Activated naive CD4-positive, alpha-beta T cell treated with anti-CD3 and anti-CD28 coated beads, Interleukin-2, amount 50 U/mL, for 16 hours (primary cell): Measurements from ENCODE around the gene CCDC51.
A peak's percentile ranks its signal among the peaks of the same experiment; 100 is the strongest.
"Not testable (repeated sequence)": the region's sequence is repeated elsewhere in the genome, so short reads cannot be mapped to it uniquely, and the experiment has no call there.

ENCODE experiments used
- DNase-seq: peaks from one replicate; pipeline ENCODE4 v3.0.0-alpha.2; 2020

Gene CCDC51

GRCh38 chr3:48439820-48440589 lies at the start of gene CCDC51, which contains the start of gene TMA7:
CCDC51 (minus strand) TSS chr3:48440119; CDS start chr3:48435128, 4,991 bp downstream.
TMA7 (plus strand) TSS chr3:48440257; CDS start chr3:48440297, 40 bp downstream.
- peak; percentile 99 for DNase-seq

DNA sequence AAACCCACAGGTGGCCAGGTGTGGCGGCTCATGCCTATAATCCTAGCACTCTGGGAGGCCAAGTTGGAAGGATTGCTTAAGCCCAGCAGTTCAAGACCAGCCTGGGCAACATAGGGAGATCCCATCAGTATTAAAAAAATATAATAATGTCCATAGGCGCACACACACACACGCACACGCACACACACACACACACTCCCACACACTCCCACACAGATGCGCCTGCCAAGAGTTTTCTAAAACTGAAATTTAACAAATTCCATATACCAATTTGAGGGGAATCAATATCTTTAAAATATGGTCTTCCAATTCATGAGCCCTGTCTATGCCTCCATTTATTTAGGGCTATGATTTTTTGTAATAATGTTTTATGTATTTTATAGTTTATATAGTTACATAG lies 47.0 kb upstream of the CCDC51 start:
- DNase-seq: no peak

DNA sequence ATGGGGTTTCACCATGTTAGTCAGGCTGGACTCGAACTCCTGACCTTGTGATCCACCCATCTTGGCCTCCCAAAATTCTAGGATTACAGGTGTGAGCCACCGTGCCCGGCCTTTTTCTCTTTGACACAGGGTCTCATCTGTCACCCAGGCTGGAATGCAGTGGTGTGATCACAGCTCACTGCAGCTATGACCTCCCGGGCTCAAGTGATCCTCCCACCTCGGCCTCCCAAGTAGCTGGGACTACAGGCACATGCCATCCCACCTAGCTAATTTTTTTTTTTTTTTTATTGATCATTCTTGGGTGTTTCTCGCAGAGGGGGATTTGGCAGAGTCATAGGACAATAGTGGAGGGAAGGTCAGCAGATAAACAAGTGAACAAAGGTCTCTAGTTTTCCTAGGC lies 42.9 kb upstream of the CCDC51 start:
- not testable (repeated sequence) for DNase-seq

DNA sequence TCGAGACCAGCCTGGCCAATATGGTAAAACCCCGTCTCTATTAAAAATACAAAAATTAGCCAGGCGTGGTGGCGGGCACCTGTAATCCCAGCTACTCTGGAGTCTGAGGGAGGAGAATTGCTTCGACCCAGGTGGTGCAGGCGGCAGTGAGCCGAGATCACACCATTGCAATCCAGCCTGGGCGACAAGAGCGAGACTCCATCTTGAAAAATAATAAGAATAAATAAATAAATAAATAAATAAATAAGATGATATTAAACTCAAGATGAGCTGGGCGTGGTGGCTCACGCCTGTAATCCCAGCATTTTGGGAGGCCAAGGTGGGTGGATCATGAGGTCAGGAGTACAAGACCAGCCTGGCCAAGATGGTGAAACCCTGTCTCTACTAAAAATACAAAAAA lies 41.0 kb upstream of the CCDC51 start:
- not testable (repeated sequence) for DNase-seq

DNA sequence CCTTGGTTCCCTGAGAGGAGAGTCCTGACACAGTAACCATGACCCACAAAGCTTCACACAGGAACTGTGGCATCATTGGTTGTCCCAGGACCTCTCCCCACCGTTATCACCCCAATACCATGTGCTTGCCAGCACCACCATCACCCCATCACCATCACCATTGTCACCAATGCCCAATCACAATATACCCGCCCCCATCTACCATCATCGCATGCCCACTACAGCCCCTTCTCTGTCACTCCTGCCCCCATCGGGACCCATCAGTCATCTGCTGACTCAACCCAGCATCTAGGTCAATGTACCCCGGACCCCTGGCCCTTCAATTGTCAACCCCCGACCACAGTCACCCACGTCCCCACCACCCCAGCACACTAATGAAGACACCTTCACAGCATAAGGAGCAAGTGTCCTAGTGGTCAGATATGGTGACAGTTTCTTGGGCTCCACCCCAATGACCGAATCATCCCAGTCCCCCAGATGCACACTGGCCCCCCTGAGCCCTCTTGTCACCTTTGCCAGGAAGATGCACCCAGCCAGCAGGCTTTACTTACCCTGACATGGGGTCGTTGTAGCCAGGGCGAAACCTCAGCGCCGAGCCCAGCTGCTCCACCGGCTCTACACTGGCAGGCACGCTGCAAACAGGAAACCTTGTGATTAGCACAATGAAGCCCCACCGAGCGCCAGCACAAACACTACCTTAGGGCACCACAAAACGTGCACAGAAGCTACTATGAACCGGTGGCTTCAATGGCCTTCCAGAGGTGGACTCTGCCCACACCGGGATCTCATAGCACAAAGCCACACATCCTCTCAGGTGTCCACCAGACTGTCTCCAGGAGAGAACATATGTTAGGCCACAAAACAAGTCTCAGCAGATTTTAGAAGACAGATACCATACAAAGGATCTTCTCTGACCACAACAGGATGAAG lies 39.0 kb upstream of the CCDC51 start:
- DNase-seq: peak; percentile 45

GRCh38 chr3:48477959-48478520 lies 38.1 kb upstream of the CCDC51 start:
- no peak for DNase-seq

- no peak for DNase-seq
Measured at GRCh38 chr3:48476426-48477053, 36.6 kb upstream of the CCDC51 start.

- no peak for DNase-seq
Measured at GRCh38 chr3:48475188-48475587, 35.3 kb upstream of the CCDC51 start.

DNA sequence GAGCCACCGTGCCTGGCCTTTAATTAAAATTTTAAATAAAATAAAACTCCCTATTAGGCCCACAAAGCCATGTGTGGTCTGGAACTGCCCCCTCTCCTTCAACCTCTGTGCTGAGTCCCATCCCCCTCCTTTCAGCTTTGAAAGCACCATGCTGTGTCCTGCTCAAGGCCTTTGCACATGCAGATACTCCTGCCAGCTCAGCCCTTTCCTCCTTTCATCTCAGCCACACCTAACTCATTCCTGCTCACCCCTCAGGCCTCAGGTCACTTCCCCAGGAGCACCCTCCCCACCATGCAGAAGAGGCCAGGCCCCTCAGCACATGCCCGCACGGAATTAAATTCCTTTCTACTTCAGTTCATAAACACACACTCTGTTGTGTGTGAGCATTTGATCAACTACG lies 34.7 kb upstream of the CCDC51 start:
- no peak for DNase-seq

DNA sequence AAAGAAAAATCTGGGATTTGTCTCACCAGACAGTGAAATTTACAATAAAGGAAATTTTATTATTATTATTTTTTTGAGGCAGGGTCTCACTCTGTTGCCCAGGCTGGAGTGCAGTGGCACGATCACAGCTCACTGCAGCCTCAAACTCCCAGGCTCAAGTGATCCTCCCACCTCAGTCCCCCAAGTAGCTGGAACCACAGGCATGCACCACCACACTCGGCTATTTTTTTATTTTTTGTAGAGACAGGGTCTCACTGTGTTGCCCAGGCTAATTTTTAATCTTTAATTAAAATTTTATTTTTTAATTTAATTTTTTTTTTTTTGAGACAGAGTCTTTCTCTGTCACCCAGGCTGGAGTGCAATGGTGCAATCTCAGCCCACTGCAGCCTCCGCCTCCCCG lies 34.1 kb upstream of the CCDC51 start:
- DNase-seq: not testable (repeated sequence)

- no peak for DNase-seq
Measured at GRCh38 chr3:48473617-48473952, 33.7 kb upstream of the CCDC51 start.

- DNase-seq: peak; percentile 94
Measured at GRCh38 chr3:48472923-48473616, 33.2 kb upstream of the CCDC51 start.

GRCh38 chr3:48472673-48472922 lies 32.7 kb upstream of the CCDC51 start:
- no peak for DNase-seq

- DNase-seq: no peak
Measured at GRCh38 chr3:48470286-48470685, 30.4 kb upstream of the CCDC51 start.

DNA sequence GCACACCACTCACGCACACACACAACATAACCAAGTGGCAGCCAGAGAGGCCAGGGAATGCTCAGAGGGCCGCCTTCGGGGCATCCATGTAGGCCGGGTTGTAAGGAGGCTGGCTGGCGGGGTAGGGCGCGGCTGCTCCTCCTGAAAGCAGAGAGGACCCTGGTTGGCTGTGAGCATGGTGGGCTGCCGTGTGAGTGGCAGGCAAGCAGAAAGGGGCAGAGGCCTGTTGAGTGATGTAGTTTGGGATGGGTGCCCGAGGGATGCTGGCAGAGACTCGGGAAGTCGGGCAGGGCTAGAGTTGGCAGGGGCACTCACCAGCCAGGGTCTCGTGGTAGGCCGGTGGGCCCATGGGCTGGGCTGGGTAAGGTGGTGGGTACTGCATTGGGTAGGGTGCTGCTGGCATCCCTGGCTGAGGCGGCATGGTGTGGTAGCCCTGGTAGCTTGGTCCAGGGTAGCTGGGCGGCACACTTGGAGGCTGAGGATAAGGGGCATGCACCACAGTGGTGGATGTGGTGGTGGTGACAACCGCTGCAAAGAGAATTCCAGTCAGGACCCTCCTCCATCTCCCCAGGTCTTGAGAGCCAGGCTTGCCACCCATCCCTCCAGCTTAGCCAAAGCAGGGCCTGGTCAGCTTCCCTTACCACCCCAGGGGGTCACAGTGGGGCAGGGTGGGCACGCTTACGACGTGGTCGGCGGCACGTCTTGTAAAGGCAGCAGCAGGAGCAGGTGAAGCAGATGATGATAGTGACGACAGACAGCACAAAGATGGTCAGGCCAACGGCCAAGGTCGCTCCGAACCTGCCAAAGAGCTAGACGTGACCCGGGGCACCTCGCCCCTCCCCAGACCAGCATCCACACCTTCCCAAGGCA lies 29.4 kb upstream of the CCDC51 start:
- DNase-seq: no peak

- no peak for DNase-seq
Measured at GRCh38 chr3:48468329-48468731, 28.4 kb upstream of the CCDC51 start.

GRCh38 chr3:48467473-48468267 lies 27.8 kb upstream of the CCDC51 start:
- no peak for DNase-seq

- DNase-seq: no peak
Measured at GRCh38 chr3:48467110-48467454, 27.2 kb upstream of the CCDC51 start.

DNA sequence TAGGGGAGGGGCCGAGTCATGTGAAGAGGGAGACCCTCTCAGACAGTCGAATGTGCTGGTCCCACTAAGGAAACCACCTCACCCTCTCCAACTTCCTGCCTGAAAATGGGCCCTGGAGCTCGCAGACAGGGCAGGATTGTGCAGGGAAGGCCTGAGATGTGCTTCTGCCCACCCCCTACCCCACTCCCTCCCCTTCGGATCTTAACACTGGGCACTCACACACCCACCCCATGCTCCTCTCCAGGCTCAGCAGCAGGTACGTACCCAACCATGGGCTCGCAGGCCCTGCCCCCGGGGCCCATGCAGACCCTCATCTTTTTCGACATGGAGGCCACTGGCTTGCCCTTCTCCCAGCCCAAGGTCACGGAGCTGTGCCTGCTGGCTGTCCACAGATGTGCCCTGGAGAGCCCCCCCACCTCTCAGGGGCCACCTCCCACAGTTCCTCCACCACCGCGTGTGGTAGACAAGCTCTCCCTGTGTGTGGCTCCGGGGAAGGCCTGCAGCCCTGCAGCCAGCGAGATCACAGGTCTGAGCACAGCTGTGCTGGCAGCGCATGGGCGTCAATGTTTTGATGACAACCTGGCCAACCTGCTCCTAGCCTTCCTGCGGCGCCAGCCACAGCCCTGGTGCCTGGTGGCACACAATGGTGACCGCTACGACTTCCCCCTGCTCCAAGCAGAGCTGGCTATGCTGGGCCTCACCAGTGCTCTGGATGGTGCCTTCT lies 26.6 kb upstream of the CCDC51 start:
- DNase-seq: peak; percentile 36
